HG03060 (cell line): ENCODE measurements around the gene ZNF469.

ENCODE experiments used
- ATAC-seq: cut with Tn5 transposase; IDR thresholded peaks from one replicate; pipeline ENCODE4 v1.9.1; 2021; ENCODE audit warnings: low read depth, moderate number of reproducible peaks; ENCODE audit not compliant: unreplicated experiment

The ZNF469 gene

DNA sequence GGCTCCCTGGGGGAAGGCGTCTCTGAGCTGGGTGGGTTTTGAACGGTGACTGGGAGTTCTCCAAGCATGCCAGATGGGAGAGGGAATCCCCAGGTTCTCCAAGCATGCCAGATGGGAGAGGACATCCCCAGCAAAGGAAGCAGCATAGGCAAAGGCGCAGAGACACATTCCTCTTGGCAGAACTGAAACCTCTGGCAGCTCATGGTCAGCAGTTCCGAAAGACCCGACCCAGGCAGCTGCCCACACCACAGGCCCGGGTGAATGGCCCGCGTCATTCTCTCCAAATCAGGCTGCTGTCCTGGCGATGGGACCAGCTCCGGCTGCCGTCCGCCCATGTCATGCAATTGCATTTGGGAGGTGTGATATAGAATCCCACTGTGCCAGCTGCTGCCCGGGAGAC, 8.0 kb downstream of the ZNF469 start:
- ATAC-seq: no peak

DNA sequence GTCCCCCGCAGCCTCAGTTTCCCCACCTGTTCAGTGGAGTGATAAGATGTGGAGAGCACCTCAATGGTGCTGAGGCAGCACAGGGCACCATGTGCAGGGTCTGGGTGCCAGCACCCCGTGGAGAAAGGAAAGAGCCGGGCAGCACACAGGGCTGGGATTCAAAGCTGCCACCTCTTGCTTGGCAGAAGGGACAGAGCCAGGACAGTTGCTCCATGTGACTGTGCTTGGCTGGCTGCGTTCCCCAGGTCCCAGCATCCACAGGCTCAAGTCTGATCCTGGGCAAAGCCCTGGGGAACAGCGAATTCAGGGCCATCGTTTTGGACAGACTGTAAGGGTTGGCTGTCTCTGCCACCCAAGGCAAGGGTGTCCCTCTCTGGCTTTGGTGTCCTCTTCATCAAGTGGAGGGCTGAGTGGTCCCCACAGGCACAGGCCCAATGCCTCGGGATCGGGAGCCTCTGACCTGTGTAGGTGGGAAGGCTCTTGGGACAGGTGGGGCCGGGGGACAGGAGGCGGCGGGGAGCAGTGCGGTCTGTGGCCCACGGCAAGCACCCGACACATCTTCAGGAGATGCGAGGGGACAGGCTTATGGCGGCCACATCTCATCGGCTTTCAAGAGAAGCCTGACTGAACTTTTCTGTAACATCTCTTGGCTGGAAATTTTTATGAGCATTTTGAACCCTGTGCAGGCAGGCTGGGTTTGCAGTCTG, 8.5 kb downstream of the ZNF469 start:
- no peak for ATAC-seq

GRCh38 chr16:88392111-88392510, 9.4 kb downstream of the ZNF469 start:
- no peak for ATAC-seq

GRCh38 chr16:88392616-88393015, 9.9 kb downstream of the ZNF469 start:
- no peak for ATAC-seq

GRCh38 chr16:88393034-88393433, 10.3 kb downstream of the ZNF469 start:
- ATAC-seq: no peak

GRCh38 chr16:88393571-88393970, 10.8 kb downstream of the ZNF469 start:
- no peak for ATAC-seq

- no peak for ATAC-seq
These were observed 11.7 kb downstream of the ZNF469 start for GRCh38 chr16:88394426-88394825.

DNA sequence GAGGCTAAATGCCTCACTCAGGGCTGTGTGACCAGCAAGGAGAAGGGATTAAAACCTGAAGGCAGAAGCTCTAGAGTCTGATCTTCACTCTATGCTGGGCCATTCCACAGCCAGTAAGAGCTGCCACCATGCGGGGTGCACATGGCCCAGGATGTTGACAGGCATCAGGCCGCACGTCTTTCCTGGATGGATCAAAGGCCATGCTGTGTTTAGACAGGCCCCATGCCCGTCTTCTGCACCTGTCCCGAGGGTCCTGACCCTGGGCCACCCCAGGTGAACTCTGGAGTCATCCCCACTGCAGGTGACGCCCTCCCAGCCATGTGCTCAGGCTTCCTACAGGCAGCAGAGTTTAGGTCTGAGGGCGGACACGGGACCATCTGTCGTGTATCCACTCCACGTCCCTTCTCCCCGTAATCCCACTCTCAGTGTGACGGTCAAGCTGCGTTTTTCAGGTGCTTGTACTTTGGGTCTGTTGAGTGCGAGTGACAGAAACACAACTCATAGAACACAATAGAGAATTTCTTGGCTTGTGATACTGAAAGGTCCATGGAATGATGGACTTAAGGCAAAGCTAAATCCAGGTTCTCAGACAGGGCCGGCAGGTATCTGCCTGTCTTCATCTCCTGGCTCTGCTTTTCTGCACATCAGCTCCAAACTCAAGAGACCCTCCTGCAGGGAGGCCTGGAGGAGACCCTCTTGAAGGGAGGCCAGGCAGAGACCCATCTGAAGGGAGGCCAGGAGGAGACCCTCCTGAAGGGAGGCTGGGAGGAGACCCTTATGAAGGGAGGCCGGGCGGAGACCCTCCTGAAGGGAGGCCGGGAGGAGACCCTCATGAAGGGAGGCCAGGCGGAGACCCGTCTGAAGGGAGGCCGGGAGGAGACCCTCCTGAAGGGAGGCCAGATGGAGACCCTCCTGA, 13.2 kb downstream of the ZNF469 start:
- ATAC-seq: no peak

DNA sequence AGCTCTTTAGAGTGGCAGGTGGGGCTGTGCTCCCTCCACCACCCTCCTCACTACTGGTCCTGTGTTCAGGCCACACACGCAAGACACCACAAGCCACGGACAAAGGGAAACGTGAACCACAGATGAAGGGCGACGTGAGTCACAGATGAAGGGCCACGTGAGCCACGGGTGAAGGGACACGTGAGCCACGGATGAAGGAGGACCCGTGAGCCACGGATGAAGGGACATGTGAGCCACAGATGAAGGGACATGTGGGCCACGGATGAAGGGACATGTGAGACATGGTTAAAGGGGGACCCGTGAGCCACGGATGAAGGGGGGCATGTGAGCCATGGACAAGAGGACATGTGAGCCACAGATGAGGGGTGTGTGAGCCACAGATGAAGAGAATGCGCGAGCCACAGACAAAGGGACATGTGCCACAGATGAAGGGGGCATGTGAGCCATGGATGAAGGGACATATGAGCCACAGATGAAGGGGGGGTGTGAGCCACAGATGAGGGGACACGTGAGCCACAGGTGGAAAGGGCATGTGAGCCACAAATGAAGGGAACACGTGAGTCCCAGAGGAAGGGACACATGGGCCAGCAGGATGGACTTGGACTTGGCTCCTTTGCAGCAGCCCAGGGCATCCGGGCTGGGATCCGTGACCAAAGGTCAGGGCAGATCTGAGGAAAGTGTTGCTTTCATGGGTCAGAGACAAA, 15.6 kb downstream of the ZNF469 start:
- no peak for ATAC-seq

GRCh38 chr16:88398874-88399178, 16.1 kb downstream of the ZNF469 start:
- ATAC-seq: no peak

GRCh38 chr16:88400186-88400585, 17.4 kb downstream of the ZNF469 start:
- no peak for ATAC-seq

- no peak for ATAC-seq
These were observed 19.0 kb downstream of the ZNF469 start for GRCh38 chr16:88401604-88402246.

DNA sequence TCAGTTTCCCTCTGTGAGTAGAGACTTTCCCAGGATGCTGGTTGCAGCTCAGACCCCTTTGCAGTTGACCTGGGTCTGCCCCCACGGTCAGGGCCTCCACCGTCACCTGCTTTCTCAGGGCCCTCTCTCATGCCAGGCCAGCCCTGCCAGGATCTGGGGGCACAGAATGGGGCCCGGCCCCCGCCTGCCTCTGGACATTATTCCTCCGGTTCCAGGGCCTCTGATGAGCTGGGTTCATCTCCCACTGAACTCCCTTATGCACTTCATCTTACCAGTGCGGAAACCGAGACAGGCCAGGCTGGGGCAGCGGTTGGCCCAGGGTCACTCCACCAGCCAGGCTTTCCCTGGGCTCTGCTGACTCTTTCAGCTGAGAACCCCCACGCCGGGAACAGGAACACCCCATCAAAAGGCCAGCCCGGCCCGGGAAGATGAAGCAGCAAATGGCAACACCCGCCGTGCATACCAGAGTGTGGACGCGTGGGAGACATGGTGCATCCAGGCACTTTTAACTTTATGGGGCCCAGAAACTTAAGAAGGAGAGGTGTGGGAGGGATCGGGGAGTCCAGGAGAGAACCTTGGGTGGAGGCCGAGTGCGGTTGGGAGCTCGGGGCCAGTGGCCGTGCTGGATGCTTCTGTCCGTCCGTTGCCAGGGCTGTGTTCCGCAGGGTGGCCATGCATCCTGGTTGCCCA, 19.9 kb downstream of the ZNF469 start:
- no peak for ATAC-seq

DNA sequence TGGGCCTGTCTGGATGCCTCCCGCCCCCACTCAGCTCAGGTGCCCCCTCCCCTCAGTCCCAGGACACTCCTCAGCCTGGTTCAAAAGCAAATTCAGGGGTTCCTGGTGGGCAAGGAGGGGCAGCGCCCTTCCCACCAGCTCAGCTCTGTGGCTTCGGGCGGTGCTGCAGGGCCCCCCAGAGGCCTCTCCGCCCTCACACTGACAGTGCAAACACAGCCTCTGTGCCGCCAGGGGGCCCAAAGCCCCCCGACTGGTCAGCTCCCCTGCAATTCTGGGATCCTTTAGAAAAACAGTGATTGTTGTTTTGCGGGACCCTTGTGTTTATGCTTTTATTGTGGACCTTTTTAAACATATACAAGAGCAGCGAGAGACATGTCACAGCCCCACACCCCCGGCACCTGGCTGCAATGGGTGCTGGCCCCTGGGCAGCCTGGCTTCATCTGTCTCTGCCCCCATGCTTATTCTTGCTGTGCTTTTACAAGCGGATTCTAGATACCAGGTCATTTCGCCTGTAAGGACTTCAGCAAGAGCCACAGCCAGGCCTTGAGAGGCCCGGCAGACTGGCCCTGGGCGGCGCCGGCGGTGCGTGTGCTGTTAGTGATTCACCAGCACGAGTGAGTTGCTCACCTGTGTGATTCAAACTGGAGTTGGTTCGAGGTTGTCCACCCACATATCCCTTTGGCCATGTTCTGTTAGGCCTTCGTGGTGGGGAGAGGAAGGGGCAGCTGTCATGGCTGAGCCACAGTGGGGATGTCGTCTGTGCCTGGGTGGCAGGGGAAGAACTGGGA, 21.2 kb downstream of the ZNF469 start:
- ATAC-seq: no peak

DNA sequence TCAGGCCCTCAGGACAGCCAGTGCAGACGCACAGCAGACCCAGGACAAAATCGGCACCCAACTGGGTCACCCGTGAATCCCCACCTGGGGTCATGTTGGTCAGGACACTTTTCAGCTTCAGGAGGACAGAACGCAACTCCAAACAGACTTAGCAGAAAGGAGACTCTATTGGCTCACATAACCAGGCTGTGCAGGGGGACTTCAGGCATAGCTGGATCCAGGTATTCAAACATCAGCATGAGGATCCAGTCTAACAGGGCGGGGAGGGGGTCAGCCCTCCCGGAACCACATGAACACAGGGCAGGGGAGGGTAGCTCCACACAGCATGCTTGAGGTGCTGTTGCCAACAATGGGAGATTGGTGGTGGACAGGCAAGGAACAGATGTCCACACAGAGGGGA, 22.0 kb downstream of the ZNF469 start:
- no peak for ATAC-seq

DNA sequence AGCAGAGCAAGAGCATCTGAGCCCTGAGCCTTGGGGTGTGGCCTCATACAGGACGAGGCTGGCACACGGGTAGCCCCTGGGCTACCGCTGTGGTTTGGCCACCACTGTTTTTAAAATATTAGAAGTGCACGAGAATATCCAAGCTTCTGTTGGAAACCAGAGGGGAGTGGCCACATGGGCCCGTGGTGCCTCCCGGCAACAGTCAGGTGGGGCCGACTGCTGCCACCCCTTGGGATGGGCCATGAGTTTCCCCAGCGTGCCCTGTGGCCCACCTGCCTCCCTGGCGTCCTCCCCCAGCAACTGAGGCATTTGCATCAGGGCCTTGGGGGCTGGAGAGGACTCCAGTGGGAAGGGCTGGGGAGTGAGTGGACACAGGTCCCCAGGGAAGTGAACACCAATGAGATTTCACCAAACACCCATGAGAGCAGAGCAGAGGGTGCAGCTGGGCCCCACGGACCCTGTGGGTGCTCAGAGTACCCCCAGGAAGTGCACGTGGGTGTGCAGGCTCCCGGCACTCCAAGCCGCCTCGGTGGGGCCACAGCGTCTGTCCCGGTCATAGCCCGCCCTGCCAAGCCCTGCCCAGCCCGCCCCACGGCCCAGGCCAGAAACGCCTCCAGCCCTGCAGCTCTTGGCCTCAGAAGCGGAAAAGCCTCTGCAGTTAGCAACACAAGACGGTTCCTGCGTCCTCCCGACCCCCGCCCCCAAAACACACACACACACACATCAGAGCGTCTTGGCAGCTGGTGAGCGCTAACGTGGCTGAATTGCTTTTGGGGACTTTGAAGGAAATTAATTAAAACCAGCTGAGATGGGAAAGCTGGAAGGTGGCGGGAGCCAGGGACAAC, 22.7 kb downstream of the ZNF469 start:
- no peak for ATAC-seq

- no peak for ATAC-seq
These were observed 23.6 kb downstream of the ZNF469 start for GRCh38 chr16:88406096-88407041.

DNA sequence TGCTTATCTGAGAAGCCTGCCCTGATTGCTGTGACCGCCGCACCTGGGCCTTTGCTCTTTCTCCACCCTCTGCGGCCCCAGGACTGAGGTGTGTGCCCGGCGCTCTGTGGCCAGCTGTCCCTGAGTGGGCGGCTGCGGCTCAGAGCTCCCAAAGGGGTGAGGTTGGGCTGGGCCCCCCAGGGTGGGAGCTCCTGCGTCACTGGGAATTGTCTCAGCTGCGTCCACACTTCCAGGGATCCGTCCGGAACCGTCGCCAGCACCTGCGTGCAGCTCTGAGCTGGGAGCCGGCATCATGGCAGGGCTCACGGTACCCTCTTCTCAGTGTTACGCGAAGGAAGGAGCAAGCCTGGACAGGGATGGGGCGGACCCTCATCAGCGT, 24.3 kb downstream of the ZNF469 start:
- no peak for ATAC-seq
